Uterus (tissue), 4 donors: ENCODE results near the gene IER3. TPM values are rescaled to one million over a fixed set of nuclear protein-coding genes. Genes with fewer than 3 reads are reported as not detected.

ENCODE experiments used
- DNase-seq, 2 donors: peaks; one replicate each; pipeline ENCODE4 v3.0.0-alpha.2; 2019 to 2020
- H3K27ac ChIP-seq, 2 donors: fragments of 200-600 bp; sonication (generic); 1 replicate in 1 of 2; 2 replicates in 1 of 2; pipeline ENCODE4 v1.5.1; 2016 to 2018
- H3K27me3 ChIP-seq, 2 donors: fragments of 200-600 bp; sonication (generic); one replicate each; pipeline ENCODE4 v1.5.1; 2018 to 2019; ENCODE audit warnings: control low read depth in 1 of 2
- H3K36me3 ChIP-seq, 2 donors: fragments of 200-600 bp; sonication (generic); one replicate each; pipeline ENCODE4 v1.5.1; 2019; ENCODE audit warnings: control low read depth in 1 of 2
- H3K4me1 ChIP-seq, 2 donors: fragments of 200-600 bp; sonication (generic); one replicate each; pipeline ENCODE4 v1.5.1; 2018 to 2019; ENCODE audit warnings: control low read depth in 1 of 2
- H3K4me3 ChIP-seq, 2 donors: fragments of 200-600 bp; sonication (generic); 1 replicate in 1 of 2; 2 replicates in 1 of 2; pipeline ENCODE4 v1.5.1; 2018 to 2019; ENCODE audit warnings: mild to moderate bottlenecking in 1 of 2
- H3K9me3 ChIP-seq, 2 donors: fragments of 200-600 bp; sonication (generic); one replicate each; pipeline ENCODE4 v1.5.1; 2019; ENCODE audit warnings: control low read depth in 1 of 2
- CTCF ChIP-seq, 4 experiments: fragments of 200-600 bp in 2 of 4; fragments of 450-650 bp in 2 of 4; sonication (generic) in 2 of 4; IDR thresholded peaks; one replicate each; pipeline ENCODE4 v1.5.1; 2016 to 2019; ENCODE audit warnings: antibody characterized with exemption in 4 of 4, mild to moderate bottlenecking in 2 of 4, moderate library complexity in 1 of 4
- POLR2A ChIP-seq, 2 donors: fragments of 450-650 bp; IDR thresholded peaks; one replicate each; pipeline ENCODE4 v1.6.1; 2016; ENCODE audit warnings: antibody characterized with exemption in 2 of 2, mild to moderate bottlenecking in 1 of 2, moderate library complexity in 1 of 2
- intact Hi-C: fragments of 100-400 bp; cut with DNase I; formaldehyde crosslinking; loops from one replicate; pipeline ENCODE4 v1.15.1; 2023; ENCODE audit warnings: low total_unique reads
- total RNA-seq, 4 donors: library from RNA; depleted of rRNA in 3 of 4; stranded (reverse); fragments of >200 nt in 3 of 4; gene quantifications; one replicate each; pipeline versions ENCODE4 v1.1.0 to v1.2.4, GENCODE V29; 2014 to 2023
- donor health status: DM: yes; HTN: yes; CAD: no.

Gene IER3
- total RNA-seq, 4 donors from 2014 or later, result 0.88 to 23.8 (median 10.4) TPM

DNA sequence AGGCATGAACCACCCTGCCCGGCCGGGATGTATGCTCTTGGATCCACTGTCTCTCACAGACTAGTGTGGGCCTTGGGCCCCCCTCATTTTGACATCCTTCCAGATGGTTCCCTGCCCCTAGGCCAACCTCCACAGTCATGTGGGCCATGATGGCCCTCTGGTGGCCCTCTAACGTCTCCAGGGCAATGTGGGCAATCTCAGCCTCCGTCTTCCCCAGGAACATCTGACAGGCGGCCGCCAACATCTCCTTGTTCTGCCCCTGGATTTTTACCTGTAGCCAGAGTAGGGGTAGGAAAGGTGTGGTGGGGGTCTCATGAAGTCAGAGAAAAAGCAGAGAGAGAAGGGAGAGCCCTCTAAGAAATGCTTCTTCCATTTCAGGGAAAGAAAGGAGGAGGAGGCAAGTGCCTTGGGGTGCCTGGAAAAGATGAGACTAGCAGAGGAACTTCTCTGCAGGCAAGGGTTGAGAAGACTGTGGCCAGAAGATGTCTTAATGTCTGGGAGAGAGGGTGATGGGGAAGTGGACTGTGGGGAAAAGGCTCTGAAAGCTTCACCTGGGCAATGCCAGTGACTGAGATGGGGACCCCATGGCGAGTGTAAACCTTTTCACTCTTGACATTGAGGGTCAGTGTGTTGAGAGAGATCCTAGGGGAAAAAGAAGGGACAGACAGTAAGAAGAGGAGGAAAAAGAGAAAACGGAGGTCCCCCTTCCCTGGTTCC lies 3.1 kb downstream of the IER3 start:
- no peak for DNase-seq
- Histone ChIP-seq H3K27ac (peak overlapping the region; percentile 96 to 99), H3K9me3 (no peaks in the 10 kb centered on the region), H3K27me3 (no peaks in the 10 kb centered on the region), H3K36me3 (no peaks in the 10 kb centered on the region), H3K4me3 (peak overlapping the region; percentile 81 to 88), H3K4me1 (peaks cover 8 to 12% of the 10 kb centered on the region in 2 donors)
- intact Hi-C loops, result loop anchor here (5.0 kb wide), 1 partner anchor 136 kb away; no protein-coding TSS in a partner anchor
- TF ChIP-seq POLR2A (IDR thresholded peaks at IDR 0.05), result no peak
- no peak for TF ChIP-seq CTCF (IDR thresholded peaks at IDR 0.05)

DNA sequence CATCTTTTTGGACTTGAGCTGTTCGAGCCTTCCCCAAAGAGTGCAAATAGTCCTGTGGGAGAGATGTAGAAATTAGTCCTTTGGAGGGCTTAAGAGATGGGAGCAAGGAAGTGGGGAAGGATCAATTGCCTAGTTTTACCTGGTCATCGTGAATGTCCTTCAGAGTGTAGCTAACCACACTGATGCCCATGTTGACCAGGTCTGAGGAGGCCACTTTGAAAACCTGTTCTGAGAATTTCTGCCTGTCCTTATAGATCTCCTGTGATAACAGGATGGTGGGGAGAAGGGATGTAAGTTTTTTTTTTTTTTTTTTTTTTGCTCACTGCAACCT lies 3.8 kb downstream of the IER3 start:
- no peaks in the 10 kb centered on the region for H3K9me3 ChIP-seq
- no peaks in the 10 kb centered on the region for H3K36me3 ChIP-seq
- no peak for DNase-seq
- H3K4me1 ChIP-seq, result peaks cover 8 to 12% of the 10 kb centered on the region in 2 donors
- intact Hi-C loops, result loop anchor here (5.0 kb wide), 1 partner anchor 137 kb away; no protein-coding TSS in a partner anchor
- no peak overlapping the region for H3K4me3 ChIP-seq
- peak overlapping the region; percentile 96 to 99 for H3K27ac ChIP-seq
- TF ChIP-seq POLR2A (IDR thresholded peaks at IDR 0.05) (no peak), CTCF (IDR thresholded peaks at IDR 0.05) (no peak)
- no peaks in the 10 kb centered on the region for H3K27me3 ChIP-seq

- no peaks in the 10 kb centered on the region for H3K27me3 ChIP-seq
- peaks cover 8 to 12% of the 10 kb centered on the region in 2 donors for H3K4me1 ChIP-seq
- H3K4me3 ChIP-seq, result no peak overlapping the region
- H3K36me3 ChIP-seq, result no peaks in the 10 kb centered on the region
- DNase-seq, result no peak
- TF ChIP-seq CTCF (IDR thresholded peaks at IDR 0.05) (no peak), POLR2A (IDR thresholded peaks at IDR 0.05) (no peak)
- H3K9me3 ChIP-seq, result no peaks in the 10 kb centered on the region
- H3K27ac ChIP-seq, result no peak overlapping the region
- intact Hi-C loops, result no loop called here
Measured at GRCh38 chr6:30738532-30738931, 5.8 kb downstream of the IER3 start.

DNA sequence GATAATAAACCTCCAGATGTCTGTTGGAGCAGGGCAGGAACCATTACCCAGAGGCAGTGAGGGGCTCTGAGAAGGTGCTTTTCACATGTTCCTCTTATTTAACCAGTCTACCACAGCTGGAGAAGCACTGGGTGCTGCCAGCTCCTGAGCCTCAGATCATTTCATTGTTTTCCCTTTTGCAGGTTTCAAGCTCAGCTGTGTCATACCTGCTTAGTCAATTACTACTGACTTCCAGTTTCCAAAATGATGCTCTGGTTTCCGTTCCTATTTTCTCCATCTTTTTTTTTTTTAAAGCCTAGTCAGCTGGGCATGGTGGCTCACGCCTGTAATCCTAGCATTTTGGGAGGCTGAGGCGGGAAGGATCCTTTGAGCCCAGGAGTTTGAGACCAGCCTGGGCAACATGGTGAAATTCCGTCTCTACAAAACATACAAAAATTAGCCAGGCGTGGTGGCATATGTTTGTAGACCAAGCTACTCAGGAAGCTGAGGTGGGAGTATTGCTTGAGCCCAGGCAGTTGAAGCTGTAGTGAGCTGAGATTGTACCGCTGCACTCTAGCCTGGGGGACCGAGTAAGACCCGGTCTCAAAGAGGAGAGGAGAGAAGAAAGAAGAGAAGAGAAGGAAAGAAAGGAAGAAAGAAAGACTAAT lies 8.6 kb downstream of the IER3 start:
- no peaks in the 10 kb centered on the region for H3K27me3 ChIP-seq
- TF ChIP-seq CTCF (IDR thresholded peaks at IDR 0.05), result no peak
- TF ChIP-seq POLR2A (IDR thresholded peaks at IDR 0.05), result no peak
- H3K27ac ChIP-seq, result no peak overlapping the region
- no peaks in the 10 kb centered on the region for H3K36me3 ChIP-seq
- H3K4me3 ChIP-seq, result no peak overlapping the region
- no peaks in the 10 kb centered on the region for H3K4me1 ChIP-seq
- intact Hi-C loops, result no loop called here
- H3K9me3 ChIP-seq, result no peaks in the 10 kb centered on the region
- DNase-seq, result no peak

GRCh38 chr6:30732237-30732943 lies 12.0 kb downstream of the IER3 start:
- Histone ChIP-seq H3K27me3 (no peaks in the 10 kb centered on the region), H3K9me3 (no peaks in the 10 kb centered on the region), H3K4me3 (no peak overlapping the region), H3K27ac (no peak overlapping the region), H3K36me3 (no peaks in the 10 kb centered on the region), H3K4me1 (no peaks in the 10 kb centered on the region)
- DNase-seq, result no peak
- no peak for TF ChIP-seq POLR2A (IDR thresholded peaks at IDR 0.05)
- no peak for TF ChIP-seq CTCF (IDR thresholded peaks at IDR 0.05)
- intact Hi-C loops, result no loop called here
